Fibroblast of lung (primary cell): ENCODE data around the gene IZUMO1R.

Source experiments
- CTCF ChIP-seq, 2 donors: IDR thresholded peaks in 1 of 2; conservative IDR thresholded peaks in 1 of 2; 1 replicate in 1 of 2; 2 replicates in 1 of 2; pipeline ENCODE4 v1.5.1; 2011 to 2012; ENCODE audit warnings: low read length in 2 of 2, control low read depth in 1 of 2, inconsistent platforms in 1 of 2, low read depth in 1 of 2, mild to moderate bottlenecking in 1 of 2
- EZH2 ChIP-seq: IDR thresholded peaks from 2 replicates; pipeline ENCODE4 v1.5.1; 2012; ENCODE audit warnings: low read length, control low read depth, mild to moderate bottlenecking; ENCODE audit errors: missing control alignments

GRCh38 chr11:94295534-94295933 lies 8.8 kb upstream of the IZUMO1R start:
- TF ChIP-seq CTCF (conservative IDR thresholded peaks at IDR 0.05 in 1 of 2, IDR thresholded peaks at IDR 0.05 in 1 of 2; ENCODE audit: low read depth in 1 of 2, low read length in 2 of 2) (no peak), EZH2 (no peak)
